BJ (cell line): Measurements from ENCODE around the gene ZNF790. TPM values are rescaled to one million over a fixed set of nuclear protein-coding genes. Genes with fewer than 3 reads are reported as not detected.

Experiments used
- CTCF ChIA-PET: fragments of 350-600 bp; formaldehyde crosslinking; extraction: SDS; loops from one replicate; lab custom pipeline; 2021; ENCODE audit warnings: antibody characterized with exemption, inconsistent platforms; lab: Yijun Ruan, JAX
- POLR2A ChIA-PET: fragments of 300-600 bp; sonication (Branson Sonifier 250); formaldehyde crosslinking; extraction: SDS; loops from one replicate; lab custom pipeline; 2021; ENCODE audit warnings: antibody characterized with exemption; lab: Charles Lee
- DNase-seq: peaks from one replicate; pipeline ENCODE4 v3.0.0-alpha.2; 2011; ENCODE audit warnings: low read depth
- H3K27me3 ChIP-seq: 2 replicates; pipeline ENCODE4 v1.6.0; 2011; ENCODE audit warnings: low read length; ENCODE audit not compliant: control insufficient read depth, insufficient read depth
- H3K36me3 ChIP-seq: 2 replicates; pipeline ENCODE4 v1.5.1; 2011; ENCODE audit warnings: low read length; ENCODE audit not compliant: control insufficient read depth, insufficient read depth
- H3K4me3 ChIP-seq: 2 replicates; pipeline ENCODE4 v1.5.1; 2011; ENCODE audit warnings: low read depth, mild to moderate bottlenecking, control low read depth, low read length
- polyA plus RNA-seq: library from polyadenylated mRNA; depleted of rRNA; stranded (reverse); fragments of >200 nt; gene quantifications from 2 replicates; pipeline ENCODE4 v1.2.3, GENCODE V29; 2011; rRNA removed
- small RNA-seq: library from RNA; depleted of rRNA; stranded (forward); fragments of <200 nt; gene quantifications from one replicate; pipeline ENCODE3, GENCODE V24; 2012; ENCODE audit warnings: low replicate concordance, low read depth; ENCODE audit not compliant: insufficient read length
- TF ChIP-seq, protein P1 (sequence below): IDR thresholded peaks from 2 replicates; pipeline ENCODE4 v1.5.1; 2011; ENCODE audit warnings: low read depth, mild to moderate bottlenecking, control low read depth, inconsistent platforms, low read length, moderate library complexity; ENCODE audit not compliant: insufficient read depth

Gene ZNF790
- polyA plus RNA-seq, 1 experiment: 0.90 TPM

DNA sequence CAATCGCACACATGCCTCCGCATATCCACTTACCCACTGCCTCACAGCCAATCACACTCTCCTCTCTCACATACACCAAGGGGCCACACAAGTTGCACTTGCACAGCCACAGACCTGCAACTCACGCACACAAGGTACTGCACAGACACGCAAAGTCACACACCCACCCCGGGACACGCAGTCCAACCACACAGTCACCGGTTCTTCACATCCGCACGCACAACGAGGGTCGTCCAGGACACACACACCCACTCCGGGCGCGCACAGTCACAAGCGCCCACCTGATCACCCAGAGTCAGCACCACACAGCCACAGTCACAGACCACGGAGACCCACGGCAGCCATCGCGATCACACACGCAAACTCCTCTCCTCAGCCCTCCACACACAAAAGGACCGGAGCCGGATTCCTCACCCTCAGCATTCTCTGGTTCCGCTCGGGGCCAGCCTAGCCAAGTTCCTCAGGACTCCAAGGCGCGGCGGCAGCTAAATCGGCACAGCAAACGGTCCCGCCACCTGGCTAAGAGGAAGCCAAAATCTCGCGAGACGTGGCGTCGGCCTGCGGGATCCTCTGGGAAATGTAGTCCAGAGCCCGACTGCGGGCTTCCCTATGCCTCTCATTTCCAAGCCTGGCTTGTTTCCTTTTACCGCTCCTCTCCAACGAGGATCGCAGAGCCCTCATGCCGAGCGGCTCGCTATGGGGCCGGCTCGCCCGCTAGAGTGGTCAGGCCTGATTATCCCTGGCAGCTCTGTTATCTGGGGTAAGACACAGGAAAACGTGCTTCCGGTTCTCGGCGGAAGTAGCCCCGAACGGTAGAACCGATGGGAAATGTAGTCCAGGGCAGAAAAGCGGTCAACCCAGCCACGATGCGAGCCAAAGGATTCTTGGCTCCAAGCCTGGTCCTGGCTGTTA lies 65.6 kb downstream of the ZNF790 start, which contains the start of gene ZNF850:
ZNF850 (minus strand) TSS at position 497 of the 912 bp plus-strand sequence. CDS start 10,201 bp downstream, outside the sequence.
- peak; percentile 50 for DNase-seq
- TF ChIP-seq, protein P1, sequence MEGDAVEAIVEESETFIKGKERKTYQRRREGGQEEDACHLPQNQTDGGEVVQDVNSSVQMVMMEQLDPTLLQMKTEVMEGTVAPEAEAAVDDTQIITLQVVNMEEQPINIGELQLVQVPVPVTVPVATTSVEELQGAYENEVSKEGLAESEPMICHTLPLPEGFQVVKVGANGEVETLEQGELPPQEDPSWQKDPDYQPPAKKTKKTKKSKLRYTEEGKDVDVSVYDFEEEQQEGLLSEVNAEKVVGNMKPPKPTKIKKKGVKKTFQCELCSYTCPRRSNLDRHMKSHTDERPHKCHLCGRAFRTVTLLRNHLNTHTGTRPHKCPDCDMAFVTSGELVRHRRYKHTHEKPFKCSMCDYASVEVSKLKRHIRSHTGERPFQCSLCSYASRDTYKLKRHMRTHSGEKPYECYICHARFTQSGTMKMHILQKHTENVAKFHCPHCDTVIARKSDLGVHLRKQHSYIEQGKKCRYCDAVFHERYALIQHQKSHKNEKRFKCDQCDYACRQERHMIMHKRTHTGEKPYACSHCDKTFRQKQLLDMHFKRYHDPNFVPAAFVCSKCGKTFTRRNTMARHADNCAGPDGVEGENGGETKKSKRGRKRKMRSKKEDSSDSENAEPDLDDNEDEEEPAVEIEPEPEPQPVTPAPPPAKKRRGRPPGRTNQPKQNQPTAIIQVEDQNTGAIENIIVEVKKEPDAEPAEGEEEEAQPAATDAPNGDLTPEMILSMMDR: no peak
- ChIA-PET POLR2A (no interaction called here), CTCF (no interaction called here)
- H3K4me3 ChIP-seq: peak within 1 kb of the TSS; percentile 56
- H3K27me3 ChIP-seq: no peaks in the 10 kb centered on the region
- H3K36me3 ChIP-seq: no peaks in the 10 kb centered on the region

DNA sequence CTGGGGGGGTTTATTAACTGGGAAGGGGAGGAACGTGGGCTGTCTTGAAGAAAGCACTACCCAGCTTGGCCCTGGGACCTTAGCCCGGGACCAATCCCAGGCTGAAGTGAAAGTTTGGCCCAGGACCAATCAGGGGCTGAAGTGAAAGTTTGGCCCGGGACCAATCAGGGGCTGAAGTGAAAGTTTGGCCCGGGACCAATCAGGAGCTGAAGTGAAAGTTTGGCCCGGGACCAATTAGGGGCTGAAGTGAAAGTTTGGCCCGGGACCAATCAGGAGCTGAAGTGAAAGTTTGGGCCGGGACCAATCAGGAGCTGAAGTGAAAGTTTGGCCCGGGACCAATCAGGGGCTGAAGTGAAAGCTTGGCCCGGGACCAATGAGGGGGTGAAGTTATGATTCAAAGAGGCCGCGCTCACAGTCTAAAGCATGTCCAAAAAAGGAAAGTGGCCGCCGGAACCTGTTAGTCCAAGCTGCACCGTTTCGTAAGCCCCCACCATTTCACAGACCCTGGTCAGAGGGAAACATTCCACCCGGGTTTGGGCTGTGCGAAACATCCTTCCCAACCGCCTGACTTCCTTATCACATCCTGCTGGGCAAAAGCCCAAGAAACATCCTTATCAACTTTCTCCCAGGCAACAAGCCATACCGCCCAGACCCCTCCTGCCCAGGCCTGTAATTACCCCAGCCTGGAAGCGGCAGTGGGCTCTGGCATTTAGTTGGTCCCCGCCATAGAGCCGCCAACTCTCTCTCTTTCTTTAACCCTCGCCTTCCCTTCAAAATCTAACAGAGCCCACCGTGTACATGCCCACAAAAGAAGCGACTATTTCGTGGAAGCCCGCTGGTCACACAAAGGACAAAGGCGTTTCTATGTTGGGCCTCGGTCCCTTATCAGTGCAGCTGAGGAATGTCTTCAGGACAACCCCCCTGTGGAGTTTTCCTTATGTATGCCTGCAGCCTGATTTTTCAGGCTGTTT lies 66.6 kb downstream of the ZNF790 start:
- no peak for DNase-seq
- CTCF ChIA-PET: interaction anchor here (0.7 kb wide), 1 partner anchor 85 kb away, joined by 5 read pairs; no protein-coding TSS in a partner anchor
- Histone ChIP-seq H3K4me3 (peak overlapping the region; percentile 56), H3K36me3 (no peaks in the 10 kb centered on the region), H3K27me3 (no peaks in the 10 kb centered on the region)
- POLR2A ChIA-PET: no interaction called here
- TF ChIP-seq, protein P1: no peak

Small RNA genes lying within 50 kb of the gene (small RNA-seq; reads per million reads assigned to genes)
- not detected for gene RF00019

Other genes with a start within 250 kb of the ZNF790 start
- 0.60 and 1.1 TPM in 2 replicates for gene ZNF382, start 233.1 kb downstream of the ZNF790 start, polyA plus RNA-seq
- 1.9 and 4.1 TPM in 2 replicates for gene ZNF461, start 171.6 kb downstream of the ZNF790 start, polyA plus RNA-seq
- gene ZNF567, start 150.8 kb downstream of the ZNF790 start, polyA plus RNA-seq: 2.6 and 5.7 TPM in 2 replicates
- gene ZNF850, start 65.6 kb downstream of the ZNF790 start, polyA plus RNA-seq: 0.56 and 1.1 TPM in 2 replicates
- gene ZNF345, start 12.5 kb upstream of the ZNF790 start, polyA plus RNA-seq: 1.3 TPM in 2 replicates
- gene ZNF829, start 77.9 kb upstream of the ZNF790 start, polyA plus RNA-seq: 1.2 and 1.5 TPM in 2 replicates
- gene ZNF568, start 77.9 kb upstream of the ZNF790 start, polyA plus RNA-seq: 5.4 and 7.0 TPM in 2 replicates
- 2.7 and 3.1 TPM in 2 replicates for gene ZNF420, start 240.0 kb upstream of the ZNF790 start, polyA plus RNA-seq